ENCODE data around the gene PARVA. TPM values are rescaled to one million over a fixed set of nuclear protein-coding genes. Genes with fewer than 3 reads are reported as not detected.
A peak's percentile ranks its signal among the peaks of the same experiment; 100 is the strongest.

The PARVA gene
- total RNA-seq, 1 donor from 2014 or later: 106 TPM

DNA sequence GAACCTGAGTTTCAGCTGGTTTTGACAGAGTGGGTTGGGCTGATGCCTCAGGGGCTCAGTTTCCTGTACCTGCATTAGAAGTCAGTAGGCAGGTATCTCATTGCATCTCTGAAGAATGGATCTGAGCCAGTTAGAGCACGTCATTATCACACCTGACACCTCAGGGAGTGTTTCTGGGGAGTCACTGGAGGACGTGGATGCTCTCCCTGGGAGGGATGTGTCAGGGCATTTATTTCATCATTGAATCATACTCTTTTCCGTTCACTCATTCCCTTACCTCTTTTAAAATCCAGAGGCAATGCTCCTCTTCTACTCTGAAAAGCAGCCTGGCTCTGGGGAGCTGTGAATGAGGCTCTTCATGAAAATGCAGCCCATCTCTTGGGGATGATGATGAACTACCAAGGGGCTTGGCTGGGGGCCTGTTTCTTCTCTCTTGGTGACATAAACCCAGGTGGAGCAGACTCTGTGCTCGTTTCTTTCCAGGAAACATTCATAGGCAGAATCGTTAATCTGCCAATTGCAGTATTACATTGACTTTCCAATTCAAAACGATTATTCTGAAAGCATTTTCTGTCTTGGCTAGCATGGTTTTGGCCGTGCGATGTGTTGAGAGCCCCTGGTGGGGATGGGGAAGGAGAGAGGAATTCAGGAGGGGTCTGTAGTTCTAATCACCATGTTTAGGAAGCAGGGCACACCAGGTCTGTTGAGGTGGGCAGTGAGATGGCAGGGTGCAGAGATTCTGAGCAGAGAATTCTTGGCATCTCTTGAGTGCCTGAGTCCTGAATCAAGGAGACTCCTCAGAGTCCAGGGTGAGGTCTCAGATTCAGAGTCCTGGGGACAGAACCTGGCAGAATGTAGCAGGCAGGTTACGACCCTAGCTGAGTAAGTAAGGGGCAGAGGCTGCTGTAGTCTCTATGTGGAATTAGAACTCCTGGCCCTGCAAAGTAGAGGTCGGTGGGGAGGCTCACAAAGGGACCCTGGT, 12.6 kb downstream of the PARVA start:
- Mint-ChIP-seq H3K27ac (ENCODE audit: unreplicated experiment) (peak overlapping the region; percentile 75), H3K4me1 (ENCODE audit: low read depth, unreplicated experiment) (peaks cover 34% of the 10 kb centered on the region), H3K27me3 (ENCODE audit: low read depth, unreplicated experiment) (no peaks in the 10 kb centered on the region), H3K36me3 (ENCODE audit: low read depth, unreplicated experiment) (peaks cover 23% of the 10 kb centered on the region), H3K9me3 (ENCODE audit: unreplicated experiment) (no peaks in the 10 kb centered on the region), H3K4me3 (ENCODE audit: unreplicated experiment) (peak overlapping the region; percentile 47)
- Histone ChIP-seq H3K4me3 (ENCODE audit: insufficient read depth, low read depth, low read length) (no peak overlapping the region), H2AFZ (ENCODE audit: low read depth, low read length) (no peak overlapping the region), H3K4me2 (ENCODE audit: low read length) (peak overlapping the region; percentile 7), H3K36me3 (ENCODE audit: insufficient read depth, low read length) (peaks cover 3% of the 10 kb centered on the region), H3K27me3 (ENCODE audit: insufficient read depth, low read length) (no peaks in the 10 kb centered on the region), H3K27ac (ENCODE audit: low read depth, low read length) (no peak overlapping the region), H3K9me3 (ENCODE audit: insufficient read depth, low read depth, low read length) (peaks cover 2% of the 10 kb centered on the region), H3K9ac (ENCODE audit: low read length) (no peak overlapping the region), H3K4me1 (ENCODE audit: insufficient read depth, low read length) (peaks cover 22% of the 10 kb centered on the region), H4K20me1 (ENCODE audit: insufficient read depth, low read length) (peaks cover 88% of the 10 kb centered on the region), H3K79me2 (ENCODE audit: insufficient read depth, low read length) (peaks cover 99% of the 10 kb centered on the region)
- DNase-seq (ENCODE audit: low read depth): no peak
- TF ChIP-seq, protein P1, sequence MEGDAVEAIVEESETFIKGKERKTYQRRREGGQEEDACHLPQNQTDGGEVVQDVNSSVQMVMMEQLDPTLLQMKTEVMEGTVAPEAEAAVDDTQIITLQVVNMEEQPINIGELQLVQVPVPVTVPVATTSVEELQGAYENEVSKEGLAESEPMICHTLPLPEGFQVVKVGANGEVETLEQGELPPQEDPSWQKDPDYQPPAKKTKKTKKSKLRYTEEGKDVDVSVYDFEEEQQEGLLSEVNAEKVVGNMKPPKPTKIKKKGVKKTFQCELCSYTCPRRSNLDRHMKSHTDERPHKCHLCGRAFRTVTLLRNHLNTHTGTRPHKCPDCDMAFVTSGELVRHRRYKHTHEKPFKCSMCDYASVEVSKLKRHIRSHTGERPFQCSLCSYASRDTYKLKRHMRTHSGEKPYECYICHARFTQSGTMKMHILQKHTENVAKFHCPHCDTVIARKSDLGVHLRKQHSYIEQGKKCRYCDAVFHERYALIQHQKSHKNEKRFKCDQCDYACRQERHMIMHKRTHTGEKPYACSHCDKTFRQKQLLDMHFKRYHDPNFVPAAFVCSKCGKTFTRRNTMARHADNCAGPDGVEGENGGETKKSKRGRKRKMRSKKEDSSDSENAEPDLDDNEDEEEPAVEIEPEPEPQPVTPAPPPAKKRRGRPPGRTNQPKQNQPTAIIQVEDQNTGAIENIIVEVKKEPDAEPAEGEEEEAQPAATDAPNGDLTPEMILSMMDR (IDR thresholded peaks at IDR 0.05; ENCODE audit: insufficient read depth, low read depth, low read length): no peak
- TF ChIP-seq EZH2 (IDR thresholded peaks at IDR 0.05; ENCODE audit: insufficient read depth, low read length): no peak
- no peak for FAIRE-seq

- TF ChIP-seq, protein P1 (IDR thresholded peaks at IDR 0.05; ENCODE audit: insufficient read depth, low read depth, low read length): no peak
- no peak for TF ChIP-seq EZH2 (IDR thresholded peaks at IDR 0.05; ENCODE audit: insufficient read depth, low read length)
- no peak overlapping the region for H3K4me2 ChIP-seq (ENCODE audit: low read length)
- no peak overlapping the region for H3K4me3 ChIP-seq (ENCODE audit: insufficient read depth, low read depth, low read length)
- peaks cover 22% of the 10 kb centered on the region for H3K4me1 ChIP-seq (ENCODE audit: insufficient read depth, low read length)
- peaks cover 84% of the 10 kb centered on the region for H4K20me1 ChIP-seq (ENCODE audit: insufficient read depth, low read length)
- peaks cover 99% of the 10 kb centered on the region for H3K79me2 ChIP-seq (ENCODE audit: insufficient read depth, low read length)
- Mint-ChIP-seq H3K4me3 (ENCODE audit: unreplicated experiment) (no peak overlapping the region), H3K4me1 (ENCODE audit: low read depth, unreplicated experiment) (peaks cover 34% of the 10 kb centered on the region), H3K27ac (ENCODE audit: unreplicated experiment) (no peak overlapping the region), H3K36me3 (ENCODE audit: low read depth, unreplicated experiment) (peaks cover 29% of the 10 kb centered on the region), H3K27me3 (ENCODE audit: low read depth, unreplicated experiment) (no peaks in the 10 kb centered on the region), H3K9me3 (ENCODE audit: unreplicated experiment) (no peaks in the 10 kb centered on the region)
- H2AFZ ChIP-seq (ENCODE audit: low read depth, low read length): no peak overlapping the region
- peak; percentile 45 for DNase-seq (ENCODE audit: low read depth)
- H3K36me3 ChIP-seq (ENCODE audit: insufficient read depth, low read length): peaks cover 3% of the 10 kb centered on the region
- H3K9ac ChIP-seq (ENCODE audit: low read length): no peak overlapping the region
- no peak overlapping the region for H3K27ac ChIP-seq (ENCODE audit: low read depth, low read length)
- peaks cover 2% of the 10 kb centered on the region for H3K9me3 ChIP-seq (ENCODE audit: insufficient read depth, low read depth, low read length)
- FAIRE-seq: no peak
- H3K27me3 ChIP-seq (ENCODE audit: insufficient read depth, low read length): no peaks in the 10 kb centered on the region
These were observed 13.3 kb downstream of the PARVA start for GRCh38 chr11:12390687-12391110.

All from astrocyte (in vitro differentiated cells and primary cell).